Mesodermal cell (in vitro differentiated cells): Measurements from ENCODE around the gene PYGB. TPM values are rescaled to one million over a fixed set of nuclear protein-coding genes. Genes with fewer than 3 reads are reported as not detected.

Source experiments
- H3K27ac ChIP-seq: 2 replicates; pipeline ENCODE4 v1.7.0; 2013; ENCODE audit warnings: mild to moderate bottlenecking, low read depth, low read length, moderate library complexity; ENCODE audit not compliant: severe bottlenecking
- H3K36me3 ChIP-seq: 2 replicates; pipeline ENCODE4 v1.7.1; 2013; ENCODE audit warnings: mild to moderate bottlenecking, low read length, moderate library complexity; ENCODE audit not compliant: control insufficient read depth, insufficient read depth
- H3K4me1 ChIP-seq: one replicate; pipeline ENCODE4 v1.7.1; 2013; ENCODE audit warnings: mild to moderate bottlenecking, low read length; ENCODE audit not compliant: insufficient read depth, control insufficient read depth, poor library complexity, severe bottlenecking
- H3K4me3 ChIP-seq: 2 replicates; pipeline ENCODE4 v1.7.0; 2013; ENCODE audit warnings: low read length, control low read depth, mild to moderate bottlenecking; ENCODE audit not compliant: insufficient read depth, poor library complexity, severe bottlenecking; ENCODE audit errors: extremely low read depth
- H3K9me3 ChIP-seq: 2 replicates; pipeline ENCODE4 v1.7.1; 2013; ENCODE audit warnings: mild to moderate bottlenecking, low read length, moderate library complexity; ENCODE audit not compliant: control insufficient read depth
- WGBS, 2 experiments: methylation state at CpG; one replicate each; pipeline ENCODE4 v1.1.5; 2013; ENCODE audit warnings: missing lambda C conversion rate in 2 of 2; ENCODE audit not compliant: insufficient coverage in 2 of 2; 5-methylcytosine and 5-hydroxymethylcytosine counted together
- polyA plus RNA-seq, 2 experiments: library from polyadenylated mRNA; stranded (reverse); fragments of 50-300 nt; gene quantifications; one replicate each; pipeline ENCODE4 v1.2.3, GENCODE V29; 2013

Gene PYGB
- polyA plus RNA-seq (2013, experiment 1 of 2), result 52.8 TPM
- 39.5 TPM for polyA plus RNA-seq (2013, experiment 2 of 2)

- Histone ChIP-seq H3K4me3 (peak within 1 kb of the TSS; percentile 73), H3K9me3 (peaks cover 5% of the 10 kb centered on the region), H3K27ac (peak within 1 kb of the TSS; percentile 76), H3K36me3 (peaks cover 20% of the 10 kb centered on the region), H3K4me1 (peaks cover 20% of the 10 kb centered on the region)
- 0 to 1% methylated on average over 49 to 90 of the region's 113 CpGs for WGBS, 2 experiments
Measured at GRCh38 chr20:25247956-25248785, at the start of gene PYGB. TSS of gene PYGB (plus strand) at chr20:25248085. CDS start at chr20:25248179, 94 bp downstream.

- WGBS, 2 experiments, result 65 to 82% methylated on average over 6 to 8 of the region's 11 CpGs
- Histone ChIP-seq H3K27ac (no peak overlapping the region), H3K9me3 (no peaks in the 10 kb centered on the region), H3K4me1 (no peaks in the 10 kb centered on the region), H3K4me3 (no peak overlapping the region), H3K36me3 (peaks cover 10% of the 10 kb centered on the region)
Measured at GRCh38 chr20:25198663-25199383, 49.1 kb upstream of the PYGB start.

GRCh38 chr20:25199473-25200260, 48.2 kb upstream of the PYGB start:
- H3K27ac ChIP-seq, result no peak overlapping the region

GRCh38 chr20:25203089-25203488, 44.8 kb upstream of the PYGB start:
- H3K27ac ChIP-seq, result no peak overlapping the region
- no peaks in the 10 kb centered on the region for H3K9me3 ChIP-seq
- H3K4me3 ChIP-seq, result no peak overlapping the region
- H3K4me1 ChIP-seq, result no peaks in the 10 kb centered on the region
- H3K36me3 ChIP-seq, result peaks cover 13% of the 10 kb centered on the region
- WGBS, 2 experiments, result no CpG with 5 or more reads among the region's 2 CpGs

More at GRCh38 chr20:25199473-25200260, 48.2 kb upstream of the PYGB start:
- H3K4me3 ChIP-seq, result no peak overlapping the region
- no peaks in the 10 kb centered on the region for H3K9me3 ChIP-seq
- no peaks in the 10 kb centered on the region for H3K4me1 ChIP-seq
- peaks cover 10% of the 10 kb centered on the region for H3K36me3 ChIP-seq
- 88 to 90% methylated on average over 1 of the region's 5 CpGs for WGBS, 2 experiments

- H3K36me3 ChIP-seq, result peaks cover 13% of the 10 kb centered on the region
- H3K4me3 ChIP-seq, result no peak overlapping the region
- H3K27ac ChIP-seq, result no peak overlapping the region
- no peaks in the 10 kb centered on the region for H3K9me3 ChIP-seq
- H3K4me1 ChIP-seq, result no peaks in the 10 kb centered on the region
- no CpG with 5 or more reads among the region's 1 CpG for WGBS, 2 experiments
Measured at GRCh38 chr20:25203871-25204320, 44.0 kb upstream of the PYGB start.

DNA sequence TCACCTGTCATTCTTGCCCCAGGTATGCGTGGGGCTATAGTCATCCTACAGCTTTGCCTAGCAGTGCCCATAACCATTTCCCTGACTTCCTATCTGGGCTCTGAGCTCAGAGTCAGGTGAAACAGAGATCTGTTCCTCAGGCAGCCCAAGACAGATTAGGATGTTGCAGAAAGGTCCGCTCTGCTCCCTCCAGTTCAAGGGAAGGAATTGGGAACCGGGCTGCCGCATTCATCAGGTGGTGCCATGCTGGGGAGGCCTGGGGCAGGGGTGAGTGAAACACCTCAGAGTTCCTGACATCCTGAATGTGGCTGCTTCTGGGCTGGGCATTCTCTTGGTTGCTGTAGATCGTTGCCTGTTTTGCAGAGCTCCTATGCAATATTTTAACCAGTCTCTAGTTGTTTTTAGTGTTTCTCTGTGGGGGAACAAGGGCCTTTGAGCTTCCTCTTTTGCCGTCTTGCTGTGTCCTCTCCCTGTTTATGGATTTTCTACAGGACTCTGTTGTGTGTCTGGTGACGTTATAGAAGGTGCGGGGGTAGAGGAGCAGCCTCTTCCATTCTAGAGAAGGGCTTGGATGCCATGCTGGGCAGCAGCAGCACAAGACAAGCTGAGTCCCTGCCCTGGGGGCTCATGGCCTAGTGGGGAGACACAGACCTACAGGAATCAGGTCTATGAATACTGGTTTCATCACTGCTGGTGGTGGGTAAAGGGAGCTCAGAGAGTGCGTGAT, 43.2 kb upstream of the PYGB start:
- no peaks in the 10 kb centered on the region for H3K9me3 ChIP-seq
- H3K4me3 ChIP-seq, result no peak overlapping the region
- 89 to 94% methylated on average over 5 to 8 of the region's 9 CpGs for WGBS, 2 experiments
- H3K36me3 ChIP-seq, result peaks cover 16% of the 10 kb centered on the region
- H3K4me1 ChIP-seq, result no peaks in the 10 kb centered on the region
- H3K27ac ChIP-seq, result no peak overlapping the region

DNA sequence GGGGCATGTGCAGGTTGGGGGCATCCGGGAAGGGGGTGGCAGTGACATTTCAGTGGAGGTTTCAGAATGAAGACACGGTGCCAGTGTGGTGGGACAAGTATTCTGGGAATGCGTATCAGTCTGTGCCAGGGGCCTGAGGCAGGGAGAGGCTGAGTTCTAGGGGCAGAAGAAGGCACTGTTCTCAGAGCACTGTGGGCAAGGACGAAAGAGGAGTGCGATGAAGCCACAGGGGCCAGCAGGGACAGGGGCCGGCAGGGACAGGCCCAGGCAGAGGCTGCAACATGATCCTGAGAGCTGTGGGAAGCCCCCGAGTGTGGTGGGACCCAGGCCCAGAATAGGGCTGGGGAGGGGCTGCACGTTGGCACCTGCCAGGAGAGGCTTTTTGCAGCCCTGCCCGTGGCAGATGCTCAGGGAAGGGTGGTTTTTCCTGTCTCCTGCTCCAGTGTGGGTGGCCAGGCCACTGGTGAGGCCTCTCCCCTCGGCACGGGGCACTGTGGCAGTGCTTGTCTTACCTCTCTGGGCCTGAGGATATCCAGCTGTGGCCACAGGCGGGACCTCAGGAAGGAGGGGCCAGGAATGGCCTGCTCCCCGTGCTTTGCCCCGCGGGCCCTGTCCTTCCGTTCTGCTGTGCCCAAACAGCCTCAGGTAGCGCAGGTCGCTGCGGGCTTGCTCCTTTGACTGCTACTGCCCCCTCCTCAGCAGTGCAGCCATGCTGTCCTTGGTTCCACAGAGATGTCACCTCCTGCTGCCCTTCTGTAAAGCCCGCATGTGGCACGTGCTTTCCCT, 42.4 kb upstream of the PYGB start:
- 81 to 83% methylated on average over 20 to 21 of the region's 21 CpGs for WGBS, 2 experiments
- Histone ChIP-seq H3K9me3 (no peaks in the 10 kb centered on the region), H3K4me1 (no peaks in the 10 kb centered on the region), H3K4me3 (no peak overlapping the region), H3K27ac (no peak overlapping the region), H3K36me3 (peaks cover 23% of the 10 kb centered on the region)

DNA sequence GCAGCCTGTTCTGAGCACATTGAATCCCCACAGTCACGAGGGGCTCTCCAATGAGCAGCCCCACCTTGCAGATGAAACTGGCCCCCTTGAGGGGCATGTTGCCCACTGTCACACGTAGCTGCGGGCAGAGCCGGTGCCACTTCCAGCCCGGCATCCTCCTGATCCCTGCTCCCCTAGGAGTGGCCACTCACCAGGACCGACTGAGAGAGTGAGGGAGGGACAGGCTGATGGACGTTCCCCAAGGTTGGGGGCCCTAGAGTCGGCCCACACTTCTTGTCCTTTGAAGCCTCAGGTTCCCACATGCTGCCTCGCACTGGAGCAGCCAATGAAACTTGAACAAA, 41.9 kb upstream of the PYGB start:
- Histone ChIP-seq H3K27ac (no peak overlapping the region), H3K4me3 (no peak overlapping the region), H3K9me3 (no peaks in the 10 kb centered on the region), H3K4me1 (no peaks in the 10 kb centered on the region), H3K36me3 (peaks cover 29% of the 10 kb centered on the region)
- WGBS, 2 experiments, result 91 to 97% methylated on average over 5 to 8 of the region's 9 CpGs

DNA sequence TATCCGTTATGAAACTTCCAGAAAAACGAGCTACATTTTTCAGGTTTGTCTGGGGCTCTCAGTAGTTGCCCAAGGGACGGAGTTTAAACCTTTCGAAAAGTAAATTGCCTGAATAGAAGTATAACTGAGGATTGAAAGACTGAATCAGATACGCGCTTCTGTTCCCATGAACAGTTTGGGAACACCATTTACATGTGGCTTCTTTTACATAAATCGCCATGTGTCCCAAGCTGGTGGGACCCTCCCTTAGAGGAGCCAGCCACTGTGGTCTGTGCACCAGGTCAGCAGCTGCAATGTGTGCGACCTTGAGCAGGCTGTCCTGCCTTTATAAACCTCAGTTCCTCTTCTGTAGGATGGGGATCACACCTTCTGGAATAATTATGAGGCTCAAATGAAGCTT, 41.3 kb upstream of the PYGB start:
- no peak overlapping the region for H3K4me3 ChIP-seq
- no peaks in the 10 kb centered on the region for H3K9me3 ChIP-seq
- peaks cover 34% of the 10 kb centered on the region for H3K36me3 ChIP-seq
- 93 to 97% methylated on average over 8 of the region's 8 CpGs for WGBS, 2 experiments
- no peaks in the 10 kb centered on the region for H3K4me1 ChIP-seq
- H3K27ac ChIP-seq, result no peak overlapping the region
